ENCODE data around the gene TRMT2A.

The TRMT2A gene

GRCh38 chr22:20093418-20094196, 23.4 kb downstream of the TRMT2A start:
- Histone ChIP-seq H3K27ac (ENCODE audit: low read depth, low read length, poor library complexity, severe bottlenecking) (no peak overlapping the region), H3K36me3 (ENCODE audit: insufficient read depth, low read length) (peaks cover 96% of the 10 kb centered on the region), H3K4me2 (ENCODE audit: low read length) (no peak overlapping the region), H2AFZ (ENCODE audit: low read length) (no peak overlapping the region), H3K9me2 (ENCODE audit: low read depth, low read length) (no peaks in the 10 kb centered on the region), H3F3A (ENCODE audit: insufficient read depth, low read length) (no peaks in the 10 kb centered on the region), H3K79me2 (ENCODE audit: insufficient read depth, low read length) (no peaks in the 10 kb centered on the region), H4K20me1 (ENCODE audit: insufficient read depth, low read length) (no peaks in the 10 kb centered on the region), H3K27me3 (ENCODE audit: insufficient read depth, low read length) (no peaks in the 10 kb centered on the region), H3K4me1 (ENCODE audit: insufficient read depth, low read length, severe bottlenecking) (no peaks in the 10 kb centered on the region), H3K9me3 (ENCODE audit: low read length) (0 out of 2 replicates have a peak, but pooled peaks cover 3% of the 10 kb centered on the region), H3K4me3 (ENCODE audit: low read depth, low read length, poor library complexity, severe bottlenecking) (no peak overlapping the region), H3K9ac (ENCODE audit: low read length) (no peak overlapping the region)
- TF ChIP-seq CTCF (IDR thresholded peaks at IDR 0.05; ENCODE audit: low read length) = no peak
- TF ChIP-seq EZH2 (IDR thresholded peaks at IDR 0.05; ENCODE audit: borderline replicate concordance, low read length) = no peak

GRCh38 chr22:20092477-20092854, 24.6 kb downstream of the TRMT2A start:
- Histone ChIP-seq H3K4me3 (ENCODE audit: low read depth, low read length, poor library complexity, severe bottlenecking) (no peak overlapping the region), H3K4me1 (ENCODE audit: insufficient read depth, low read length, severe bottlenecking) (no peaks in the 10 kb centered on the region), H3F3A (ENCODE audit: insufficient read depth, low read length) (no peaks in the 10 kb centered on the region), H3K27ac (ENCODE audit: low read depth, low read length, poor library complexity, severe bottlenecking) (no peak overlapping the region), H3K9ac (ENCODE audit: low read length) (no peak overlapping the region), H4K20me1 (ENCODE audit: insufficient read depth, low read length) (no peaks in the 10 kb centered on the region), H3K4me2 (ENCODE audit: low read length) (no peak overlapping the region), H3K36me3 (ENCODE audit: insufficient read depth, low read length) (peaks cover 99% of the 10 kb centered on the region), H3K27me3 (ENCODE audit: insufficient read depth, low read length) (no peaks in the 10 kb centered on the region), H3K9me3 (ENCODE audit: low read length) (0 out of 2 replicates have a peak, but pooled peaks cover 3% of the 10 kb centered on the region), H3K9me2 (ENCODE audit: low read depth, low read length) (no peaks in the 10 kb centered on the region), H2AFZ (ENCODE audit: low read length) (no peak overlapping the region), H3K79me2 (ENCODE audit: insufficient read depth, low read length) (no peaks in the 10 kb centered on the region)
- TF ChIP-seq CTCF (IDR thresholded peaks at IDR 0.05; ENCODE audit: low read length) = no peak
- TF ChIP-seq EZH2 (IDR thresholded peaks at IDR 0.05; ENCODE audit: borderline replicate concordance, low read length) = no peak

DNA sequence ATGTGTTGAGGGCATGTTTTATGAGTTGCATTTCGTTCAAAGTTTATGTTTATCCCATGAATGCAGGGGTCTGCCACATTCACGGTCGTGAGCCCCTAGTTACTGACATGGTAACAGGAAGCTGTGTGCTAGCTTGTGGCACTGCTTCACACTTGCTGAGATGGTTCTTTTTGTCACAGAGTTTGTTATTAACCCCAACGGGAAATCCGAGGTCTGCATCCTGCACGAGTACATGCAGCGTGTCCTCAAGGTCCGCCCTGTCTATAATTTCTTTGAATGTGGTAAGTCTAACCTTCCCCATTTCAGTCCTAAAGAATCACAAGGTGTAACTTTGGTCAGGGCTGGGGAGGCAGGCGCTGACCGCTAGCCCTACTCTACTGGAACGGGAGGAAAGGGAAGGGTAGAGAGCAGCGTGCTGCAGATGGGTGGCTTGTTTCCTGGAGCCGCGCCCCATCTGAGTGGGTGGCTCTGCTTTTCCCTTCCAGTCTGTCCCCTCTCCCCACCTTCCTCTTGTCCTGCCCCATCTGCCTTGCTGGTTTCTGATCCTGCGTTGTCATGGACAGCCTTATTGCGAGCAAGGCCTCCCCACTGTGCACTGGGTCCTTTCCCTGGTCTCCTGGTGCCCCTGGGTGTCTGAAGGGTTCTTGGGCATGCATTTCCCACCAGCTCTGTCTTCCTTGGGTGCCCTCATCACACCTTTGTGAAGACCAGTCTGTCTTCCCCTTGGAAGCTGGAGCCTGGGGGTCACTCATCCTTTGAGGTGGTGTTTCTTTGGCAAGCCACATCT, 25.1 kb downstream of the TRMT2A start:
- Histone ChIP-seq H3K27me3 (ENCODE audit: insufficient read depth, low read length) (no peaks in the 10 kb centered on the region), H3K79me2 (ENCODE audit: insufficient read depth, low read length) (no peaks in the 10 kb centered on the region), H3K9me2 (ENCODE audit: low read depth, low read length) (no peaks in the 10 kb centered on the region), H3K4me3 (ENCODE audit: low read depth, low read length, poor library complexity, severe bottlenecking) (no peak overlapping the region), H3K4me1 (ENCODE audit: insufficient read depth, low read length, severe bottlenecking) (no peaks in the 10 kb centered on the region), H3K27ac (ENCODE audit: low read depth, low read length, poor library complexity, severe bottlenecking) (no peak overlapping the region), H3K4me2 (ENCODE audit: low read length) (no peak overlapping the region), H3F3A (ENCODE audit: insufficient read depth, low read length) (no peaks in the 10 kb centered on the region), H3K9me3 (ENCODE audit: low read length) (no peaks in the 10 kb centered on the region), H2AFZ (ENCODE audit: low read length) (no peak overlapping the region), H3K36me3 (ENCODE audit: insufficient read depth, low read length) (peaks cover 99% of the 10 kb centered on the region), H3K9ac (ENCODE audit: low read length) (no peak overlapping the region), H4K20me1 (ENCODE audit: insufficient read depth, low read length) (no peaks in the 10 kb centered on the region)
- TF ChIP-seq CTCF (IDR thresholded peaks at IDR 0.05; ENCODE audit: low read length) = no peak
- TF ChIP-seq EZH2 (IDR thresholded peaks at IDR 0.05; ENCODE audit: borderline replicate concordance, low read length) = no peak

All from OCI-LY1 (cell line).